Measurements from ENCODE around the gene CSNK1D.

GRCh38 chr17:82298538-82299421 is 25.3 kb upstream of the CSNK1D start:
- TF ChIP-seq CTCF (IDR thresholded peaks at IDR 0.05; ENCODE audit: borderline replicate concordance, extremely low read depth, low read length, poor library complexity, severe bottlenecking) (no peak), EZH2 (IDR thresholded peaks at IDR 0.05; ENCODE audit: borderline replicate concordance, low read depth, low read length, severe bottlenecking) (no peak)
